MG63 (cell line): ENCODE measurements around the gene TMEM203. TPM values are rescaled to one million over a fixed set of nuclear protein-coding genes. Genes with fewer than 3 reads are reported as not detected.

ENCODE experiments used
- DNase-seq: peaks from one replicate; pipeline ENCODE4 v3.0.0-alpha.2; 2020
- H3K27me3 ChIP-seq: fragments of 250-450 bp; sonication (Bioruptor Pico); 2 replicates; pipeline ENCODE4 v1.5.1; 2020; ENCODE audit warnings: mild to moderate bottlenecking, moderate library complexity
- H3K36me3 ChIP-seq: fragments of 250-450 bp; sonication (Bioruptor Pico); 2 replicates; pipeline ENCODE4 v1.5.1; 2020; ENCODE audit warnings: mild to moderate bottlenecking, moderate library complexity
- H3K4me3 ChIP-seq: fragments of 250-450 bp; sonication (Bioruptor Pico); 2 replicates; pipeline ENCODE4 v1.5.1; 2020; ENCODE audit warnings: mild to moderate bottlenecking, moderate library complexity
- H3K9me3 ChIP-seq: fragments of 250-450 bp; sonication (Bioruptor Pico); 2 replicates; pipeline ENCODE4 v1.5.1; 2020; ENCODE audit warnings: mild to moderate bottlenecking, moderate library complexity
- total RNA-seq: library from RNA; depleted of rRNA; stranded (reverse); fragments of >200 nt; shearing (Covaris generic); gene quantifications from 2 replicates; pipeline ENCODE4 v1.2.3, GENCODE V29; 2014; ENCODE audit warnings: low replicate concordance

The TMEM203 gene
- total RNA-seq, 1 experiment from 2014 or later, result 61.7 TPM

DNA sequence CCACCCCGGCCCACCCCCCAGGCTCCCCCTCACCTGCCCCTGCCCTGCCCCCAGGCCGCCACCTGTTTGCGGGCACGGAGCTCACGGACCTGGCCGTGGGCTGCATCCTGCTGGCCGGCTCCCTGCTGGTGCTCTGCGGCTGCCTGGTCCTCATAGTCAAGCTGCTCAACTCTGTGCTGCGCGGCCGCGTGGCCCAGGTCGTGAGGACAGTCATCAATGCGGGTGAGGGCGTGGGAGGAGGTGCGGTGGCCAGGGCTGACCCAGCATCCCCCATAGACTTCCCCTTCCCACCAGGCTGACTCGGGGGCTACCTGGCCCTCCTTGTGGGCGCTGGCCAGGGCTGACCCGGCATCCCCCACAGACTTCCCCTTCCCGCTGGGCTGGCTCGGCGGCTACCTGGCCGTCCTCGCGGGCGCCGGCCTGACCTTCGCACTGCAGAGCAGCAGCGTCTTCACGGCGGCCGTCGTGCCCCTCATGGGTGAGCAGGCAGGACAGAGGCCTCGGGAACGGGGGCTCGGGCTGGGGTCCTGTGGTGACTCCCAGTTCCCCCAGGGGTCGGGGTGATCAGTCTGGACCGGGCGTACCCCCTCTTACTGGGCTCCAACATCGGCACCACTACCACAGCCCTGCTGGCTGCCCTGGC is 28.7 kb upstream of the TMEM203 start:
- DNase-seq, result no peak

DNA sequence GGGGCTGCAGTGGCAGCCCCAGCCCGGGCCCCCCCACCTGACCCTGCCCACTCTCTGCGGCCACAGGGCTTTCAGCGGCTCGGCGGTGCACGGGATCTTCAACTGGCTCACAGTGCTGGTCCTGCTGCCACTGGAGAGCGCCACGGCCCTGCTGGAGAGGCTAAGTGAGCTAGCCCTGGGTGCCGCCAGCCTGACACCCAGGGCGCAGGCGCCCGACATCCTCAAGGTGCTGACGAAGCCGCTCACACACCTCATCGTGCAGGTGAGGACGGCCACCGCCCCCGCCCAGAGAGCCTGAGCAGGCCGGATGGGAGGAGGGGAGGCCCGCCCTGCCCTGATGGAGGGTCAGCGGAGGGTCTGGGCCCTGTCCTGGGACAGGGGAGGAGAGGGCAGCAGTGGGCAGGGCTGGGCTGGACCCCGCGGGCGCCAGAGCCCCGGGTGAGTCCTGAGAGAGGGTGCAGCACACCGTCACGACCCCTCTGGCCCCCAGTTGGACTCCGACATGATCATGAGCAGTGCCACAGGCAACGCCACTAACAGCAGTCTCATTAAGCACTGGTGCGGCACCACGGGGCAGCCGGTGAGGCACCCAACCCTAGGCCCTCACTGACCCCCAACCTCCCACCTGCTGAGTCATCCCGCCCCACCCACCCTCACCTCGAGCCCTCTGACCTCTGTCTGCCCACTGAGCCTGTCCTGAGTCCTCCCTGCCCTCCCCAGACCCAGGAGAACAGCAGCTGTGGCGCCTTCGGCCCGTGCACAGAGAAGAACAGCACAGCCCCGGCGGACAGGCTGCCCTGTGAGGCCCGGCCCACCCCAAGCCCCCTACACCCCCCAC is 27.9 kb upstream of the TMEM203 start:
- DNase-seq, result no peak
- Histone ChIP-seq H3K36me3 (no peaks in the 10 kb centered on the region), H3K27me3 (no peaks in the 10 kb centered on the region)

More for the DNA sequence above, 28.7 kb upstream of the TMEM203 start:
- no peaks in the 10 kb centered on the region for H3K9me3 ChIP-seq
- H3K36me3 ChIP-seq, result no peaks in the 10 kb centered on the region
- H3K27me3 ChIP-seq, result no peaks in the 10 kb centered on the region
- no peak overlapping the region for H3K4me3 ChIP-seq

DNA sequence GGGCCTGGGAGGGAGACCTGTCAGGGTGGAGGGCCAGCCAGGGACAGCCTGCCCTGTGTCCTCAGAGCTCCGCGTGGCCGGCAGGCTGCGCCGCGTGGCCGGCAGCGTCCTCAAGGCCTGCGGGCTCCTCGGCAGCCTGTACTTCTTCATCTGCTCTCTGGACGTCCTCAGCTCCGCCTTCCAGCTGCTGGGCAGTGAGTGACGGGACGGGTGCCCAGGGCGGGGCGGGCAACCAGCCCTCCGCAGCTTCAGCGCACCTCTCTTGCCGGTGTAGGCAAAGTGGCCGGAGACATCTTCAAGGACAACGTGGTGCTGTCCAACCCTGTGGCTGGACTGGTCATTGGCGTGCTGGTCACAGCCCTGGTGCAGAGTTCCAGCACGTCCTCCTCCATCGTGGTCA is 27.1 kb upstream of the TMEM203 start:
- Histone ChIP-seq H3K36me3 (no peaks in the 10 kb centered on the region), H3K4me3 (no peak overlapping the region), H3K9me3 (no peaks in the 10 kb centered on the region), H3K27me3 (no peaks in the 10 kb centered on the region)
- no peak for DNase-seq

More for the DNA sequence above, 27.9 kb upstream of the TMEM203 start:
- Histone ChIP-seq H3K4me3 (no peak overlapping the region), H3K9me3 (no peaks in the 10 kb centered on the region)

DNA sequence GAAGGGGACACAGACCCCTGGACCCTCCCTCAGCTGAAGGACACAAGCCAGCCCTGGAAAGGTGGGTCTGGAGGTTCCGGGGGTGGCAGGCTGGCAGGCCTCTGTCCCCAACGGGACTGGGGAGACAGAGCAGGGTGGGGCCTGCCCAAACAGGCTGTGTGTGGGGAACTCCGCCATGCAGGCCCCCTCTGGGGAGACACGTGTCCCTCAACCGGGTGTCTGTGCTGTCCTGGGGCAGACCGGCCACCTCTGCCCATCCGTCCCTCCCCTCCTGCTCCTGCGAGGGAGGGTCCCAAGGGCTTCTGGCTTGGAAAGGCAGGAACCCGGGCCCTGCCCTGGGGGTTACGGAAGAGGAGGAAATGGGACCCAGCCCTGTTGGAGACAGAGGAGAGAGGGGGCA is 26.7 kb upstream of the TMEM203 start:
- Histone ChIP-seq H3K36me3 (no peaks in the 10 kb centered on the region), H3K4me3 (no peak overlapping the region), H3K27me3 (no peaks in the 10 kb centered on the region), H3K9me3 (no peaks in the 10 kb centered on the region)
- DNase-seq, result no peak

DNA sequence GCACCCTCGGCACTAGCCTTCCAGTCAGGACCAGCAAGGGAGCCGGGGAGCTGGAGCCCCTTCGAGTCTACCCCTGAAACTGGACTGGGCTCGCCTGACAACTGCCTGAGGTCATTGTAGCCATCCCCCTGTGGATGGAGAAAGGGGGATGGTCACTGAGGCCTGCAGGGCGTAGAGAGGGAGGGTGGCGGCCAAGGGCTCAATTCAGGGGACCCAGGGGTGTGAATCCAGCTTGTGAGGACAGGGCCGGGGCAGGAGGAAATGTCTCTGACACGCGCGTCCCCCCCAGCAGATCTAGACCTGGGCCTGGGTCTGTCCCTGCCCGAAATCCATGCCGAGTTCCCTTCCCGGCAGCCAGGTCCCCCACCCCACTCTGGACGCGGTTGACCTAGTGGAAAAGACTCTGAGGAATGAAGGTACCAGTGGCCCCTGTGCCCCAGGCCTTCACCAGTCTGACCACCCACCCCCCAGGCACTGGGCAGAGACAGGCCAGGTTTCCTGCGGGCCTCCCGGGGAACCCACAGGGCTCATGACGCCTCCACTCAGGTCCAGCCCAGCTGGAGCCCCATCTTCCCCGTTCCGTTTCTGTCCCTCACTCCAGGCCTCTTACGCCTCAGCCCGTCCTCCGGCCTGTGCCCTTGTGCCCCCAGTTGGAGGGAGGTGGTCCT is 26.1 kb upstream of the TMEM203 start:
- no peak for DNase-seq
- Histone ChIP-seq H3K9me3 (no peaks in the 10 kb centered on the region), H3K27me3 (no peaks in the 10 kb centered on the region), H3K4me3 (no peak overlapping the region), H3K36me3 (no peaks in the 10 kb centered on the region)

DNA sequence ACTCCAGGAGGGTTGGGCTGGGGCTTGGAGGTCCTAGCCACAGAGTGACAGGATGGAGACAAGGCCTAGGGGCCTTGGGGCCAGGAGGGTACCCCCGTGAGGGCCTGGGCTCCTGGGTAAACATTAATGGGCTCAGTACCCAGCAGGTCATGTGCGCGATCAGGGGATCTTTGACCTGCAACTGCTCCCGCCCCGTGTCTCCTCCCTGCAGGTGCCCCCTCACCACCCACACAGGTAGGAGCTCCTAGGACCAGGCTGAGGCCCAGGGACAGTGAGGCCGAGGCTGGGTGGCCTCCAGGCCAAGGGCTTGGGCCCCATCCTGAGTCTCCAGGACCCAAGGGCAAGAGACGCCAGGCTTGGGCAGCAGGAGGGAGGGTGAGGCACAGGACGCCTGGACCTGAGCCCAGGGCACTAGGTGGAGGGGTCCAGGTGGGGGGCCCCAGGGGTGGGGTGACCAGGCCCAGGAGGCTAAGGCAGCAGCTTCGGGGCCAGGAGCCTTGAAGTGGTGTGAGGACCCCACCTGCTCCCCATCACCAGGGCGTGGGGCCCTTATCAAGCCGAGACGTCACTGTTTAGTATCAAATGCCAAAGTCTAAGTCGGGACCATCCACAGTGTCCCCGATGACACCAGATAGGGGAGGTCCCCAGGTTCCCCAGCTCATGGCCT is 25.4 kb upstream of the TMEM203 start, which contains the start of gene SLC34A3:
Gene SLC34A3, plus strand, starts transcription at position 197 of the 667 bp plus-strand sequence. CDS start 802 bp downstream, outside the sequence.
- no peak within 1 kb of the TSS for H3K4me3 ChIP-seq

DNA sequence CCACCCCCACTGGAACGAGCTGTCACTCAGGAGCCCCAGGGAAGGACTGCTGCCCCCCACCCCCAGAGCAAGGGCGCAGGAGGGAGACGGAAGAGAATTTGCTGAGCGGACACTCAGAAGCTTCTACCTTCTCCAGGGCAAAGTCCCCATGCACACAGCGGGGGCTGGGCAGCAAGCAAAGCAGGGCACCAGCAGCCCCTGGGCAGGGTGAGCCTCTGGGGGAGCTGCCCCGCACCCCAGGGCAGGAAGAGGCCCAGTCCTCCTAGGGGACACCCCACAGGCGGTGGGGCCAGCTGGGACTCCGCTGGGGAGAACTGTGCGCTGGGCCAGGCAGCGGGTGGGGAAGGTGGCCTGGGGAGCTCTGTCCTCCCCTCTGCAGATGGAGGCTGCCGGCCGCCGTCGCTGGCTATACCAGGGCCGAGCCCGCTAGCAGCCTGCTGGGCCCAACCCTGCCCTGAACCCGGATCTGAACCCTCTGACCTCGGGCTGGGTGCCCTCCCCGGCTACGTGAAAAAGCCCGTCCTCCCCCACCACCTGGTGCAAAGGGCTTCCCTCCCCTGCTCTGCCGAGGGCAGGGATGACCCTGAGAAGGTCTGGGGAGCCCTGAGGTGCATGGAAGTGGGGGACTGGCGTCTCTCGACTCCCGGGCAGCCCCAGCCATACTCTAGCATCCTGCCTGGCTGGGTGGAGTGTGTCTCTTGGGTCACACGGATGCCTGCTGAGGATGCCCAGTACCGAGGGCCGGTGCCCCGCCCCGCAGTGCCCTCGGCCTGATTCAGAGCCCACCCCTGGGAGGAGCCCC is 24.7 kb upstream of the TMEM203 start:
- H3K27me3 ChIP-seq, result no peaks in the 10 kb centered on the region
- no peaks in the 10 kb centered on the region for H3K9me3 ChIP-seq
- no peaks in the 10 kb centered on the region for H3K36me3 ChIP-seq
- no peak for DNase-seq
- H3K4me3 ChIP-seq, result no peak overlapping the region

More for the DNA sequence above, 25.4 kb upstream of the TMEM203 start, which contains the start of gene SLC34A3:
- Histone ChIP-seq H3K36me3 (no peaks in the 10 kb centered on the region), H3K27me3 (no peaks in the 10 kb centered on the region), H3K9me3 (no peaks in the 10 kb centered on the region)
- no peak for DNase-seq

DNA sequence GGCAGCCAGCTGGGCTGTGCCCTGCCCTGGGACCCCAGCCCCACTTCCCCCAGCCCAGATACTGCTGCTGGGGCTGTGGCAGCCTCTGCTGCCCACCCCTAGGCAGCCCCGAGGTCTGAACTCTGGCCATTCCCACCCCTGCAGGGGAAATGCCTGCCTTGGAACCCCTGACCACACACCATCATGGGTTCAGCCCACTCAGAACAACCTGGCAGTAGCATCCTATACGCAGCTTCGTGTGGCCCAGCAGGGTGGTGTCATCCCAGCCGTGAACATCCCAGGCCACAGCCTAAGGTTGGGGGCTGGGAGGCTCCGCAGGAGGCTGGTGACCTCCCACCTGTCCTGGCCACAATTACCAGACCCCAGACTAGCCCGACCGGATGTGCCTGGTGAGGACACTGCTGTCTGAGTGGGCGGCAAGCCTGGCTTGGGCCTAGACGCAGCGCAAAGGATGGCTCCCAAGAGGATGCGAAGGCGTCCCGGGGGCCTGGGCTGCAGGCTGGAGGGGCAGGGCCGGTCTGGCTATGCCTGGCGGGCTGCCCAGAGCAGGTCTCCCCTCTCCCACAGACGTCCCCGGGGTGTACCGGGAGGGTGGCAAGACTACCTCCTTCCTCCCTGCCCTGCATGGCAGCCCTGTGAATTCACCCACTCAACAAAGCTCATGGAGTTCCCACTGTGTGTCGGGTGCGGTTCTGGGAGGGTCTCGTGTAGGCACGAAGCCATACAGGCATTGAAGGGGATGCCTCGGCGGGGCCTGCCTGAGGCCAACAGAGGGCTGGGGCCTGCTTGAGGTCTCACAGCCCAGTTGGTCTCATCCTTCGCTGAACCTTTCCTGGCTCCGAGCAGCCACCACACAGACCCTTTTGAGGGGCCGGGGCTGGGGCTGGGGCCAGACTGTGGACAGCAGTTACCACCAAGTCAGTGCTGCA is 23.8 kb upstream of the TMEM203 start:
- H3K36me3 ChIP-seq, result no peaks in the 10 kb centered on the region
- DNase-seq, result no peak
- no peak overlapping the region for H3K4me3 ChIP-seq
- no peaks in the 10 kb centered on the region for H3K9me3 ChIP-seq
- no peaks in the 10 kb centered on the region for H3K27me3 ChIP-seq

DNA sequence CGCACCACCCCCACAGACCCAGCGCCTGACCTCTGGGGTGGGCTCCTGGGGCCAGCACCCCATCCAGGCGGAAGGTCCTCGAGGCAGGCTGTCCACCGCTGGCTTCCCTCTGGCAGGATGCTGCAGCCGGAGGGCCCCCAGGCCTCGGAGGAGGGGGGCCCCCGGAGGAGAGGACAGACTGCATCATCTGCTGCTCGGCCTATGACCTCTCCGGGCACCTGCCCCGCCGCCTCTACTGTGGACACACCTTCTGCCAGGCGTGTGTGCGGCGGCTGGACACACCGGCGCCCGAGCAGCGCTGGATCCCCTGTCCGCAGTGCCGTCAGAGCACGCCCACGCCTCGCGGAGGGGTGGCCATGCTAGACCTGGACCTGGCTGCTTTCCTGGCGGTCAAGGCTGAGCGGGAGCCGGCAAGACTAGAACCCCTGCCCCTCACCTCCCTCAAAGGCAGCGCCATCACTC is 23.1 kb upstream of the TMEM203 start:
- Histone ChIP-seq H3K9me3 (no peaks in the 10 kb centered on the region), H3K27me3 (no peaks in the 10 kb centered on the region), H3K4me3 (no peak overlapping the region), H3K36me3 (no peaks in the 10 kb centered on the region)
- DNase-seq, result no peak

DNA sequence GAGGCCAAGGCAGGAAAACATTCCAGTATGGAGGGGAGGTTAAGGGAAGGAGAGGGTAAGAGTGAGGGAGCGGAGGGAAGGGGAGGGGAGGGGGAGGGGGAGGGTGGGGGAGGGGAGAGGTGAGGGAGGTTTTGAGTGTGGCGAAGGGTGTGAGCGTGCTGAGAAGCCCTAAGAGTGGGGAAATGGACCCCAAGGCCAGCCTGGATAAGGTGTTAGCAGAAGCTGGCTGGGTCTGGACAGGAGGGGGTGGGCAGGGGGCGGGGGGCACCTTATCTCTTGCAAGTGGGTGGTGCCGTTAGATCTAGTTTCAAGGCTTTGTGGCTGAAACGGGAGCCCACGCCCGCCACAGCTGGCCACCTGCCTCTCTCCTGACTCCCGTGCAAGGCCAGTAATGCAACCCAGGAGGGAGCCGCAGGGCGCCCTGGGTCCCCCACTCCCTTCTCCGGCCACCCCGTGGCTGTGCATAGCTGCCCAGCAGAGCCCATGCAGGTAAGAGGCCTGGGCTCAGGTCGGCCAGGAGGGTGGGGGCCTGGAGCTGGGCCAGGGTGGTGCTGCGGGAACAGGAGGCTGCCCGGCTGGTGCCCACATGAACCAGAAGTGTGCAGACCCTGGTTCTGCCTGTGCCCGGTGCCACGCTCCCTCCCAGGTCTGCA is 22.5 kb upstream of the TMEM203 start:
- H3K27me3 ChIP-seq, result no peaks in the 10 kb centered on the region
- no peaks in the 10 kb centered on the region for H3K9me3 ChIP-seq
- DNase-seq, result no peak
- H3K36me3 ChIP-seq, result no peaks in the 10 kb centered on the region
- H3K4me3 ChIP-seq, result no peak overlapping the region

DNA sequence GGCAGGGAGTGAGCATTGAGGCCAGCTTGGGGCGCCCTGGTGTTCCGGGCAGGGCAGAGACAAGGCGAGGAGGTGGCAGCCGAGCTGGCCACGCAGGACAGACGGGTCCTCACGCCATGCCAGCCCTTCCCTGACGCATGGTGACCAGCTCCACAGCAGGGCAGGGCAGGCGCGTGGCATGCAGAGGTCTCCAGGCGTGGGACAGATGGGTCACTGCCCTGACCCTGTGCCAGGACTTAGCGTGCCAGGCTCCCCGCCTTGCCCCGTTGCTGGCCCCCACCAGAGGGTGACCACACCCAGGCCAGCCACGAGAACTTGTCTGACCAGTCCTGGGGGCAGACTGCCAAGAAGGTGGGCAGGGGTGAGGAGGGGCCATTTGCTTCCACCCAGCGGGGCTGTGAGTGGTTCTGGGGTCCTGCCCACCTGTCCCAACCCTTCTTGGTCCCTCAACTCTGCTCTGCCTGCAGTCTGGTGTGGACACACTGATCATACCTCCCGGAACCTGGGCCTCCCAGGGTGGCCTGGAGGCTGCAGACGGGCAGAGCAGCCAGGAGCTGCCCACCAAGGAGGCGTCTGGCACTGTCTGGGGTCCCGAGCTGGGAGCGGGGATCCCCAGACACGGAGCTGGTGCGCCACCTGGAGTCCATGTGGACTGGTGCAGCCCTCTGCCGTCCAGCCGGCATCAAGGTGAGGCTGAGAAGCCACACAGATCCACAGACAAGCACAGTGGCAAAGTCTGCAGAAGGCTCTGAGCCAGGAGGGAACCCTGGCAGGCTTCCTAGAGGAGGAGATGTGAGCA is 21.8 kb upstream of the TMEM203 start, which contains the start of gene RNF224:
Gene RNF224, plus strand, starts transcription at position 449 of the 799 bp plus-strand sequence. CDS start 834 bp downstream, outside the sequence.
- DNase-seq, result peak; percentile 70
- Histone ChIP-seq H3K9me3 (no peaks in the 10 kb centered on the region), H3K36me3 (no peaks in the 10 kb centered on the region), H3K27me3 (no peaks in the 10 kb centered on the region), H3K4me3 (no peak within 1 kb of the TSS)

DNA sequence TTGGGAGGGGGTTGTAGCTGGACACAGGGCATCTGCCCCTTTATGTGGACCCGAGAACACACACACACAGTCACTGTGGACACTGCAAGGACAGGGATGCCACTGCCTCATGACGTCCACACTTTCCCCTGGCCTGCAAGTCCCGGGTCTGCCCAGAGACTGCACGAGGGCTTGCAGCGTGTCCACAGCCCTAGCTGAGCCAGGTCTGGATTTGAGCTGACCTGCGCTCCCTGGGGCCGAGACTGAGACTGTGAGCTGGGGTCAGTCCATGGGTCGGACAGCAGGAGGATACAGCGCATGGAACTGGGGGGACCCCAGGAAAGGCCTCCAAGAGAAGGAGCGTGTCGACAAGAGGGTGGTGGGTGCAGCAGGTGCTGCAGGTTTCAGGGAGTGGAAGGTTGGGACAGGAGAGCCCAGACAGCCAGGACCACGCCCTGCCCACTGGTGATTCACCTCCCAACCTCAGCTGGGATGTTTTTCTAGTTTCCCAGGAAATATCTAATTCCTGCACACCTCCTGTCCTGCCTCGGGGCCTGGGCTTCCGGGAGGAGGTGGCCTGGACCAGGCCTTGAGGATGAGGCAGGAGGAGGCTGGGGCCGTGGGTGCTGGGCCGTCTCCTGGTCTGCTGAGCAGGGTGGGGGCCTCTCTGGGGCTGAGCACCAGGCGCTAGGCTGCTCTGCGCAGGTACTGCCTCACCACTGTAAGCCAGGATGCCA is 21.0 kb upstream of the TMEM203 start:
- no peaks in the 10 kb centered on the region for H3K9me3 ChIP-seq
- H3K27me3 ChIP-seq, result no peaks in the 10 kb centered on the region
- H3K36me3 ChIP-seq, result no peaks in the 10 kb centered on the region
- no peak overlapping the region for H3K4me3 ChIP-seq
- DNase-seq, result peak; percentile 45

DNA sequence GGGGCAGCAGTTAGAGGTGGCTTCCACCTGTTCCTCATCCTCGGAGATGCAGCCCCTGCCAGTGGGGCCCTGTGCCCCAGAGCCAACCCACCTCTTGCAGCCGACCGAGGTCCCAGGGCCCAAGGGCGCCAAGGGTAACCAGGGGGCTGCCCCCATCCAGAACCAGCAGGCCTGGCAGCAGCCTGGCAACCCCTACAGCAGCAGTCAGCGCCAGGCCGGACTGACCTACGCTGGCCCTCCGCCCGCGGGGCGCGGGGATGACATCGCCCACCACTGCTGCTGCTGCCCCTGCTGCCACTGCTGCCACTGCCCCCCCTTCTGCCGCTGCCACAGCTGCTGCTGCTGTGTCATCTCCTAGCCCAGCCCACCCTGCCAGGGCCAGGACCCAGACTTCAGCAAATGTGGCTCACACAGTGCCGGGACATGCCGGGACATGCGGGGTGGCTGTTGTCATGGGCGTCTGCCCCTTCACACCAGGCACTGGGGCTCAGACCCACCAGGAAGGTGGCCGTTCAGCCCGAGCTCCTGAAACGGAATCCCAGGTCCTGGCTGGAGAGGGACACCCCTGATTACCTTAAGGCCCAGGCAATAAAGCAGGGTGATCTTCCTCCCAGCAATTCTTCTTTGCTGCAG is 20.4 kb upstream of the TMEM203 start:
- no peak overlapping the region for H3K4me3 ChIP-seq
- DNase-seq, result no peak
- no peaks in the 10 kb centered on the region for H3K9me3 ChIP-seq
- no peaks in the 10 kb centered on the region for H3K36me3 ChIP-seq
- no peaks in the 10 kb centered on the region for H3K27me3 ChIP-seq
